Ascending aorta (tissue), 2 donors: ENCODE data around the gene FRG2B. TPM values are rescaled to one million over a fixed set of nuclear protein-coding genes. Genes with fewer than 3 reads are reported as not detected.
"Not testable (repeated sequence)": the region's sequence is repeated elsewhere in the genome, so short reads cannot be mapped to it uniquely, and the experiment has no call there.

Experiments
- DNase-seq, 2 donors: peaks; one replicate each; pipeline ENCODE4 v3.0.0-alpha.2; 2019; ENCODE audit warnings: low spot score in 2 of 2
- H3K27ac ChIP-seq, 2 donors: fragments of 200-600 bp; sonication (generic); one replicate each; pipeline ENCODE4 v1.5.1; 2016 to 2017; ENCODE audit warnings: mild to moderate bottlenecking in 1 of 2
- H3K27me3 ChIP-seq: fragments of 200-600 bp; sonication (generic); one replicate; pipeline ENCODE4 v1.5.1; 2017
- H3K36me3 ChIP-seq, 2 donors: fragments of 200-600 bp; sonication (generic); one replicate each; pipeline ENCODE4 v1.5.1; 2016
- H3K4me1 ChIP-seq, 2 donors: fragments of 200-600 bp; sonication (generic); one replicate each; pipeline ENCODE4 v1.5.1; 2016 to 2017; ENCODE audit warnings: mild to moderate bottlenecking in 1 of 2
- H3K4me3 ChIP-seq, 2 donors: fragments of 200-600 bp; sonication (generic); one replicate each; pipeline ENCODE4 v1.5.1; 2016 to 2017; ENCODE audit warnings: mild to moderate bottlenecking in 1 of 2
- H3K9me3 ChIP-seq, 2 donors: fragments of 200-600 bp; sonication (generic); one replicate each; pipeline ENCODE4 v1.5.1; 2016
- intact Hi-C: fragments of 100-400 bp; cut with DNase I; formaldehyde crosslinking; loops from one replicate; pipeline ENCODE4 v1.15.1; 2023
- total RNA-seq: library from RNA; depleted of rRNA; stranded (reverse); fragments of >200 nt; gene quantifications from one replicate; pipeline ENCODE4 v1.1.0, GENCODE V29; 2016
- TF ChIP-seq, protein P1 (sequence below), 3 experiments: fragments of 200-600 bp in 2 of 3; fragments of 450-650 bp in 1 of 3; sonication (generic) in 2 of 3; IDR thresholded peaks; one replicate each; pipeline ENCODE4 v1.5.1; 2016 to 2019; ENCODE audit warnings: antibody characterized with exemption in 3 of 3, mild to moderate bottlenecking in 1 of 3, moderate library complexity in 1 of 3

The FRG2B gene
- total RNA-seq, 1 donor from 2014 or later: not detected

DNA sequence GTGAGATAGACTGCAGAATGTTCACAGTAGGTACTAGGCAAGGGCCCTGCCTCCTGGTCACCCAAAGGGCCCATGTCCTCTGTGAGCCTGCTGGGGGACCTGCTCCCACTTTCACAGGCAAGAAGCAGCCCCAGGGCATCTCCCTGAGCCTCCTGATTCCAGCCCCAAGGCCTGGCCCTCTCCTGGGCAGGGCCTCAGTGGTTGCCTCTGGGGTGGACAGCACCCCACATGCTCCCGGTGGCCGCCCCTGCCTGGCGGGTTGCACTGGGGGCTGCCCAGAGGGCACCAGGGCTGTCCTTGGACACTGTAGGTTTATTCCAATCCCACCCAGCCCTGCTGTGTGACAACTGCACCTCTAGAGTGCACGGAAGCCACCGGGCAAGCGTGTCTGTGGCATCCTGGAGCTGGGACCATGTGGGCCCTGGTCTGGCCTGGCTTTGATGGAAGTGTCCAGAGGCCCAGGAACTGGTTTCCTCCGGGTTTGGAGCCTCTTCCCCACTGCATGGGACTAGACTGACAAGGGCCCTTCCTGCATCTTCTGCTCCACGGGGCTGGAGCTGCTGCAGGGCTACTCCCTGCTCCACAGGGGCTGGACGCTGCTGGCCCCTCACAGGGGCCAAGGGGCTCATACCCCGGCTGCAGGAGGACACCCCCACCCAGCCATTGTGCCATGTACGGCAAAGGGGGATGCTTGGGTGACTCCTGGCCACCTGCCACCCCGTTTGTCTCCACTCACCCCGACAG, 36.2 kb downstream of the FRG2B start:
- no peaks in the 10 kb centered on the region for H3K9me3 ChIP-seq
- H3K36me3 ChIP-seq: no peaks in the 10 kb centered on the region
- no peak overlapping the region for H3K27ac ChIP-seq
- TF ChIP-seq, protein P1, sequence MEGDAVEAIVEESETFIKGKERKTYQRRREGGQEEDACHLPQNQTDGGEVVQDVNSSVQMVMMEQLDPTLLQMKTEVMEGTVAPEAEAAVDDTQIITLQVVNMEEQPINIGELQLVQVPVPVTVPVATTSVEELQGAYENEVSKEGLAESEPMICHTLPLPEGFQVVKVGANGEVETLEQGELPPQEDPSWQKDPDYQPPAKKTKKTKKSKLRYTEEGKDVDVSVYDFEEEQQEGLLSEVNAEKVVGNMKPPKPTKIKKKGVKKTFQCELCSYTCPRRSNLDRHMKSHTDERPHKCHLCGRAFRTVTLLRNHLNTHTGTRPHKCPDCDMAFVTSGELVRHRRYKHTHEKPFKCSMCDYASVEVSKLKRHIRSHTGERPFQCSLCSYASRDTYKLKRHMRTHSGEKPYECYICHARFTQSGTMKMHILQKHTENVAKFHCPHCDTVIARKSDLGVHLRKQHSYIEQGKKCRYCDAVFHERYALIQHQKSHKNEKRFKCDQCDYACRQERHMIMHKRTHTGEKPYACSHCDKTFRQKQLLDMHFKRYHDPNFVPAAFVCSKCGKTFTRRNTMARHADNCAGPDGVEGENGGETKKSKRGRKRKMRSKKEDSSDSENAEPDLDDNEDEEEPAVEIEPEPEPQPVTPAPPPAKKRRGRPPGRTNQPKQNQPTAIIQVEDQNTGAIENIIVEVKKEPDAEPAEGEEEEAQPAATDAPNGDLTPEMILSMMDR (IDR thresholded peaks at IDR 0.05): no peak
- H3K4me3 ChIP-seq: no peak overlapping the region
- no peak for DNase-seq
- no peaks in the 10 kb centered on the region for H3K4me1 ChIP-seq
- intact Hi-C loops: no loop called here
- no peaks in the 10 kb centered on the region for H3K27me3 ChIP-seq

GRCh38 chr10:133577037-133577436, 49.6 kb downstream of the FRG2B start:
- H3K4me3 ChIP-seq, H3K4me1 ChIP-seq, H3K27ac ChIP-seq, DNase-seq, H3K36me3 ChIP-seq, intact Hi-C loops, H3K27me3 ChIP-seq: not testable (repeated sequence)
- H3K9me3 ChIP-seq: peaks cover 12 to 15% of the 10 kb centered on the region in 2 donors

Other genes starting within 250 kb of the FRG2B start
- 1.4 TPM for gene PAOX, start 247.5 kb downstream of the FRG2B start, total RNA-seq
- gene MTG1, start 232.6 kb downstream of the FRG2B start, total RNA-seq: 37.8 TPM
- not detected for gene SPRN, start 202.2 kb downstream of the FRG2B start, total RNA-seq
- 4.8 TPM for gene SCART1, start 172.8 kb downstream of the FRG2B start, total RNA-seq
- 11.9 TPM for gene CYP2E1, start 99.4 kb downstream of the FRG2B start, total RNA-seq
- gene SYCE1, start 61.2 kb downstream of the FRG2B start, total RNA-seq: not detected